ENCODE results near the gene CFAP251. TPM values are rescaled to one million over a fixed set of nuclear protein-coding genes. Genes with fewer than 3 reads are reported as not detected.

Gene CFAP251
- total RNA-seq, 4 donors from 2014 or later: 0.34 to 2.9 (median 2.2) TPM

GRCh38 chr12:121937654-121938053 is 19.3 kb downstream of the CFAP251 start:
- Histone ChIP-seq H3K27me3 (no peaks in the 10 kb centered on the region), H3K4me3 (no peak overlapping the region), H3K36me3 (peaks cover 0 to 5% (median 0%) of the 10 kb centered on the region in 3 donors), H3K9me3 (no peaks in the 10 kb centered on the region), H3K4me1 (no peaks in the 10 kb centered on the region), H3K27ac (no peak overlapping the region)
- TF ChIP-seq CTCF (IDR thresholded peaks at IDR 0.05) (no peak), POLR2A (IDR thresholded peaks at IDR 0.05) (no peak)
- intact Hi-C loops (cut with DNase I): no loop called here
- 80 to 92% methylated on average over 6 to 7 of the region's 7 CpGs for WGBS, 2 donors
- no peak for DNase-seq

- WGBS, 2 donors: 35 to 41% methylated on average over 4 of the region's 7 CpGs
- H3K27ac ChIP-seq: no peak overlapping the region
- peaks cover 0 to 5% (median 0%) of the 10 kb centered on the region in 3 donors for H3K36me3 ChIP-seq
- peaks cover 0 to 7% (median 0%) of the 10 kb centered on the region in 3 donors for H3K4me1 ChIP-seq
- intact Hi-C loops (cut with DNase I): no loop called here
- H3K4me3 ChIP-seq: no peak overlapping the region
- H3K9me3 ChIP-seq: no peaks in the 10 kb centered on the region
- TF ChIP-seq CTCF (IDR thresholded peaks at IDR 0.05): no peak
- no peak for TF ChIP-seq POLR2A (IDR thresholded peaks at IDR 0.05)
- no peak for DNase-seq
- H3K27me3 ChIP-seq: no peaks in the 10 kb centered on the region
These were observed 20.8 kb downstream of the CFAP251 start for GRCh38 chr12:121939186-121939585.

- H3K4me3 ChIP-seq: no peak overlapping the region
- no peak overlapping the region for H3K27ac ChIP-seq
- no peaks in the 10 kb centered on the region for H3K9me3 ChIP-seq
- intact Hi-C loops (cut with DNase I): no loop called here
- no peak for DNase-seq
- H3K4me1 ChIP-seq: peaks cover 0 to 9% (median 0%) of the 10 kb centered on the region in 3 donors
- WGBS, 2 donors: 88 to 91% methylated on average over 4 of the region's 4 CpGs
- TF ChIP-seq POLR2A (IDR thresholded peaks at IDR 0.05) (no peak), CTCF (IDR thresholded peaks at IDR 0.05) (no peak)
- peaks cover 0 to 5% (median 0%) of the 10 kb centered on the region in 3 donors for H3K36me3 ChIP-seq
- H3K27me3 ChIP-seq: no peaks in the 10 kb centered on the region
These were observed 21.8 kb downstream of the CFAP251 start for GRCh38 chr12:121939992-121940766.

- no peaks in the 10 kb centered on the region for H3K27me3 ChIP-seq
- whole genome bisulfite sequencing, 2 donors: 62% methylated on average over 11 to 12 of the region's 15 CpGs
- DNase-seq: no peak
- intact Hi-C loops (cut with DNase I): no loop called here
- no peak for TF ChIP-seq POLR2A (IDR thresholded peaks at IDR 0.05)
- no peak for TF ChIP-seq CTCF (IDR thresholded peaks at IDR 0.05)
- H3K4me1 ChIP-seq: peaks cover 0 to 9% (median 0%) of the 10 kb centered on the region in 3 donors
- no peak overlapping the region for H3K27ac ChIP-seq
- H3K36me3 ChIP-seq: peaks cover 0 to 2% (median 0%) of the 10 kb centered on the region in 3 donors
- H3K9me3 ChIP-seq: no peaks in the 10 kb centered on the region
- no peak overlapping the region for H3K4me3 ChIP-seq
These were observed 23.8 kb downstream of the CFAP251 start for GRCh38 chr12:121942145-121942718.

- H3K9me3 ChIP-seq: no peaks in the 10 kb centered on the region
- H3K27me3 ChIP-seq: no peaks in the 10 kb centered on the region
- DNase-seq: no peak
- H3K4me1 ChIP-seq: peaks cover 0 to 9% (median 0%) of the 10 kb centered on the region in 3 donors
- TF ChIP-seq POLR2A (IDR thresholded peaks at IDR 0.05) (no peak), CTCF (IDR thresholded peaks at IDR 0.05) (no peak)
- no peak overlapping the region for H3K4me3 ChIP-seq
- intact Hi-C loops (cut with DNase I): no loop called here
- no peaks in the 10 kb centered on the region for H3K36me3 ChIP-seq
- no peak overlapping the region for H3K27ac ChIP-seq
These were observed 25.5 kb downstream of the CFAP251 start for GRCh38 chr12:121943926-121944325.

Data from esophagus squamous epithelium (tissue), 5 donors.